ENCODE data around the gene LPIN1.
"Not testable (repeated sequence)": the region's sequence is repeated elsewhere in the genome, so short reads cannot be mapped to it uniquely, and the experiment has no call there.

The LPIN1 gene

DNA sequence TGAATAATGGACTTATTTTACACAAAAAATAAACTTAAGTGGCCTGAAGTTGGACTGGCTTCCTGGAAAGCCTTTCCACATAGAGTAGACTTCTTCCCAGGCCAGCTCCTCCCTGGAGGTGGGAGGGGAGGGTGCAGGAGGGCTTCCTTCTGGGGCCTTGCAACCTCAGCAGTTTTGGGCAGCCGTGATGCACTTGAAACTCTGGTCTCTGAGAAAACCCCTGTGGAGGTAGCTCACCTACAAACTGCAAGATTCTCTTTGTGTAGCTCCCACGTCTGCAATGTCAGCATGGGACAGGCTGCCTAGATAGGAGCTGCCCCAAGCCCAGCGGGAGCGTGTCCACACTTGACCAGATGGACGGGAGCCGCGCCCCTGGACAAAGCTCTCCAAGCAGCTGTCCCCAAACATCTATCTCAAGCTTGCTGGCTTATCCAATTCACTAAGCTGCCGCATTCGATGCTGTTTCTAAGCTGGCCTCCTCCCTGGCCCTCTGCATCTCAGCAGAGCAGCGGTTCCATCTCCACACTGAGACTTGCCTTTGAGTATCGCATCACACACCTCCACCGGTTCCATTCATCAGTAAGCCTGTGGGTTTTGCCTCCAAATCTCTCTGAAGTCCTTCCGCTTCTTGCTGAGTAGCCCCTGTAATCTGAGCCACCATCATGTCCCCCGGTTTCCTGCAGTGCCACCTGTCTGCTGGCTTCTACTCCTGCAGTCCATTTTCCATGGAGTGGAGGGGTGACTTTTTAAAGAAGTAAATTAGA lies 1.6 kb upstream of the LPIN1 start:
- DNase-seq (ENCODE audit: low spot score): peak; percentile 45

DNA sequence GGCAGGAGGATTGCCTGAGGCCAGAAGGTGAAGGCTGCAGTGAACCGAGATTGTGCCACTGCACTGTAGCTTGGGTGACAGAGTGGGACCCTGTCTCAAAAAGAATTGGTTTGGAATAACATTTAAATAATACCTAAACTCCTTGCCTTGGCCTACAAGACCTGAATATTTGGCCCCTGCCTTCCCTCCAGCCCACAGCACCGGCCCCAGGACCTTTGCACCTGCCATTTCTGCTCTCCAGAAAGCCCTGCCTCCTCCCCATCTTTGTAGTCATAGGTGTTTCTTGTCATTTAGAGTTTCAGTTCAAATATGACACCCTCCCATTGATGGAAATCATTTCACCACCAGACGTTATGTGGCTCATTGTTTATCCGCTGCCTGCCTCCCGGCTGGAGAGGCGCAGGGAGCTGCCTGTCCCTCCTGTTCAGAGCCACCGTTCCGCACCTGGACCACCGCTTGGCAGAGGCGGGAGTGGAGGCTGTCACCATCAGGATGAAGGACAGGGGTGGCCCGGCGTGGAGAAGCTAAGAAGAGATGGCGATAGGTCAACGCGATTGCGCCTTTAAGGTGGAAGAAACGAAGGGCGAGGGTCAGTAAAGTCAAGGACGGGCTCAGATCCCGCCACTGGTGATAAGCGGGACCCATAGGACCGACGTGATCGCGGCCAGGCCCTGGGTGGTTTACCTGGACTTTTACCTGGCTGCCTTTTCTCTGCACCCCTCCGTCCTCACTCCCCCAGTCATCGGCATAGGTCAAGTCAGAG lies 638 bp upstream of the LPIN1 start:
- DNase-seq (ENCODE audit: low spot score): no peak

- peak; percentile 44 for DNase-seq (ENCODE audit: low spot score)
These were observed 501 bp downstream of the LPIN1 start for GRCh38 chr2:11746807-11747459.

DNA sequence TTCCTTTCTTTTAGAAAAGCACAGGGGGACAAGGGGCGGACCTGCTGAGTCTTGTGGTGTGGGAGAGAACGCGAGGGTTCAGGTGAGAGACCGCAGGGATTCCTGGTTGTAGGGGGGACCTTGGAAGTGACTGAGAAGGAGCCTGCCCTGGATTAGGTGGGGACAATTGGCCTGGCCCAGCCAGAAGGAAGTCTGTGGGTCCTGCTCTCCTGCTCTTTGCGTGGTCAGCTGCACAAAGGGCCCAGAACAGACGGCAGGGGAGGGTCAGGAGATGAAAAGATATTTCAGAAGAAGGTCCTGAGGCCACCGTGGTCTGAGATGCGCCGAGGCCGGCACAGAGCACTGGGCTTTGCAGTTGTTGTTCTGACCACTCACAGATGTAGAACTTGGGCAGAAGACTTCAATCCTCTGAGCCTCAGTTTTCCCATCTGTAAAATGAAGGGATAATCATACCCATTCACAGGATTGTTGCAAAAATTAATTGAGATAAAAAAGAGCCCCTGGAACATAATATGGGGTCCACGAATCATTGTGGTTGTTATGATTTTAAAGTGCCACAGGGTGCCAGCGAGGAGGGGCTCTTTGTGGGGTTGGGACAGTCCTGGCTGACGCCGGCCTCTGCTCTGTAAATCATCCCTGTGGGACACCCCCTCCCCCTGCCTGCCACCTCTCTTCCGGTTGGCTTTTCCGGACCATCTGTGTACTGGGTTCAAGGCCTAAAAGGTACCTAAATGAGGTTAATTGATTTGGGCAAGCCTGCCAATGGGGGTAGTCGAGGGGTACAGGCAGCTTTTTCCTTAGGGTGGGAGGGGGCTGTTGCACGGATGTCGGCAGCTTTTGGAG lies 1.8 kb downstream of the LPIN1 start:
- DNase-seq (ENCODE audit: low spot score): no peak

GRCh38 chr2:11748861-11749645 lies 2.6 kb downstream of the LPIN1 start:
- DNase-seq (ENCODE audit: low spot score): no peak

GRCh38 chr2:11749646-11750349 lies 3.4 kb downstream of the LPIN1 start:
- DNase-seq (ENCODE audit: low spot score): no peak

DNA sequence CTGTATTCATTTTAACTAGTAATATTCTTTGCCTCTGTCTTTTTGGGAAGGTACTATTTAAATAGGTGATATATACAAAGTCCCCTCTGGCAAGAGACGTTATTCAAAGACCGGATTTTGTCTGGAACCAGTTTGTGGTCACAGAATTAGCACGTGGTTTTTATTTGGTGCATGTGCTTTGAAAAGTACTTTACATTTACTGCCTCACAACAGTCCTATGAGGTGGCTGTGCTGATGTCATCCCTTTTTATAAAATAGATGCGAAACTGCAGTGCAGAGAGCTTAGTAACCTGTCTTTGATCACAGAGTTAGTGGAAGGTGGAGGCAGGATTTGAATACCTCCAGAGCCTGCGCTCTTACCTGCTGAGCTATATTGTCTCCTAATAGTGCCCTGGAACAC lies 4.0 kb downstream of the LPIN1 start:
- DNase-seq (ENCODE audit: low spot score): no peak

GRCh38 chr2:11750917-11751316 lies 4.5 kb downstream of the LPIN1 start:
- DNase-seq (ENCODE audit: low spot score): no peak

- no peak for DNase-seq (ENCODE audit: low spot score)
These were observed 6.5 kb downstream of the LPIN1 start for GRCh38 chr2:11752906-11753305.

GRCh38 chr2:11753452-11753885 lies 7.0 kb downstream of the LPIN1 start:
- DNase-seq (ENCODE audit: low spot score): peak; percentile 28

DNA sequence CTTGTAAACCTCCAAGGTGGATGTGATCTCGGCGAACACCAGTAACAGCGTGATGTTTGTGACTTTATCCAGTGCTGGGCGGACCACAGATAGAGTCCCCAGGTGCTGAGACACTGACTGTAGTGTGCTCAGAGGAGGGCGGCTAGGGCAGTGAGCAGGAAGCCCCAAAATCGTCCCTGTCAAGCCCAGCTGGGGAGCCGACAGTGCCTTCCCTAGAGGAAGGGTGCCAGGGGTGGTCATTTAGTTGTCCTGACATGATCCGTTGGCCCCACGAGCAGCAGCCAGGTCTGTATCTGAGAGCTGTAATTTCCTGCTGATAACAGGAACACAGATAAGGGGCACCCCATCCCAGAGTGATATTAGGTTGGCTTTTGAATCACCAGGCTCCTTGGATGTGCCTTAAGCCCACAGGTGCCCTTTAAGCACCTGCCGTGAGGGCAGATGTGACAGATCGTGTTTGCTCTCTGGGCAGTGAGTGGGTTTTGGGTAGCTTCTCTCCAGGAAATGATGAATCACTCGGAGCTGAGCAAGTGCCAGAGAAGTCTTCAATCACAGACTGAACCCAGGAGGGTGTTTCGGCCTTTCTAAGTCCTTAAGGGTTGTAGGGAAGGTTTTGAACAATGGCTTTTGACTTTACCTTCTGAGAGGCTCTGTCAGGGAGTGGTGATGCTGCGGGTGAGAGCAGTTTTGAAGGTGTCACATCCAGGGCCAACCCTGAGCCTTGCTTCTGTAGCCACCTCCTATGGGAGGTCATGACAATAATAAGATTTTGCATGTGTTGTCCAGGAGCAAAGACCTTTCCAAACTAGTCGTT lies 7.7 kb downstream of the LPIN1 start:
- no peak for DNase-seq (ENCODE audit: low spot score)

- DNase-seq (ENCODE audit: low spot score): no peak
These were observed 8.2 kb downstream of the LPIN1 start for GRCh38 chr2:11754700-11755015.

DNA sequence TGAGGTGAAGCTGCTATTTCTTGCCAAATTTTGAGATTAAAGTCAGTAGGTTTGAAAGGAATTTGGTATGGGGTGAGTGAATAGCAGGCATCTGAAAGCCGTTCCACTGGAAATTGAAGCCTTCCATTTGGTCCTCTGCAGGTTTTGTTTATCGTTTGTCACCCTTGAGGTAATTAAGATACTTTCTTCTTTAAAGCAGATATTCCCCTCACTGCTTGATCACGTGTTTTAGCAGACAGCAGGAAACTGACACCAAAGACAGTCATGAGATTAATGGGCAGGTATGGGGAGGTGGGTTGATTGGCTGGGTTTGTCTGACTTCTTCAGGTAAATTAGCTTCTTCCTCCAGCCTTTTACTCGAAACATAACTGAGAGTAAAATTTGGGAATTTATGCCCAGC lies 10.7 kb downstream of the LPIN1 start:
- no peak for DNase-seq (ENCODE audit: low spot score)

GRCh38 chr2:11758187-11758586 lies 11.8 kb downstream of the LPIN1 start:
- DNase-seq (ENCODE audit: low spot score): no peak

DNA sequence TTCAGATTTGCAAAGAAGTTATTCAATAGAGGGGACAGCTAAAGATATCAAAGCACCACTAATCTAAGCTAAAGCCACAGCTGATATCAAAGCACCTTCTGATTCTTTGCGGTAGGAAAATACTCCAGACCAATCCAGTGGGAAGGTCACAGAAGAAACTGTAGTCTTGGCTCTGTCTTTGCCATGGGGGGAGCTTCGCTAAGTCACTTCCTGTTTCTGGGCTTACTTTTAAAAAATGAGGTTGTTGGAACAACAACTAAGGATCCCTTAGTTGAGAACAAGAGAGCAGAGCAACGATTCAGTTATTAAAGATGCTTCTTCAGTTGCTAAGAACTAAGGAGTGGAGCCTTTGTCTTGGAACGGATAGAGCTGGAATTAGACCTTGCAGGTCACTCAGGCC lies 12.2 kb downstream of the LPIN1 start:
- DNase-seq (ENCODE audit: low spot score): no peak

GRCh38 chr2:11759182-11759975 lies 12.9 kb downstream of the LPIN1 start:
- not testable (repeated sequence) for DNase-seq (ENCODE audit: low spot score)

- no peak for DNase-seq (ENCODE audit: low spot score)
These were observed 14.8 kb downstream of the LPIN1 start for GRCh38 chr2:11761259-11761658.

DNA sequence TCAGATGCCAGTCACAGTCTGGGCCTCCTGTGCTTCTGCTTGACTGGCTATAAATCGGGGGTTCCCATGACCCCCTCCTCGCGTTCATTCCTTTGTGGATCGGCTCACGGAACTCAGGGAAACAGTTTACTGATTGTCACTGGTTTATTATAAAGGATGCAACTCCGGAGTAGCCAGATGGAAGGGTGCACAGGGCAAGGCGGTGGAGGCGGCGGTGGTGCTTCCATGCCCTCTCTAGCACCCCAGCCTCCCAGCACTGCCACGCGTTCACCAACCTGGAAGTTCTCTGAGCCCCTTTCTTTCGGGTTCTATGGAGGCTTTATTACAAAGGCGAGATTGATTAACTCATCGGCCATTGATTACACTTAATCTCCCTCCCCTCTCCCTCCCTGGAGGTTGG lies 15.6 kb downstream of the LPIN1 start:
- no peak for DNase-seq (ENCODE audit: low spot score)

All from pons (tissue), 1 donor.